Right lobe of liver (tissue), 6 donors: Measurements from ENCODE around the gene LRRC66. TPM values are rescaled to one million over a fixed set of nuclear protein-coding genes. Genes with fewer than 3 reads are reported as not detected.

Source experiments
- ATAC-seq, 4 donors: fragments of 200-7000 bp; cut with Tn5 transposase; one replicate each; pipeline ENCODE4 v1.9.1; 2020; ENCODE audit warnings: mild to moderate bottlenecking in 4 of 4, moderate library complexity in 4 of 4
- DNase-seq, 3 donors: peaks; one replicate each; pipeline ENCODE4 v3.0.0-alpha.2; 2020
- H3K27ac ChIP-seq, 3 donors: fragments of 200-600 bp; one replicate each; pipeline ENCODE4 v1.8.0; 2022
- H3K27me3 ChIP-seq, 2 donors: fragments of 200-600 bp; one replicate each; pipeline ENCODE4 v1.8.0; 2022
- H3K36me3 ChIP-seq, 4 donors: fragments of 200-600 bp; sonication (generic) in 1 of 4; one replicate each; pipeline versions ENCODE4 v1.5.1 to v1.8.0; 2017 to 2022; ENCODE audit warnings: control low read depth in 1 of 4
- H3K4me1 ChIP-seq, 4 donors: fragments of 200-600 bp; sonication (generic) in 1 of 4; one replicate each; pipeline versions ENCODE4 v1.5.1 to v1.8.0; 2017 to 2022; ENCODE audit warnings: control low read depth in 1 of 4
- H3K4me3 ChIP-seq, 3 donors: fragments of 200-600 bp; one replicate each; pipeline ENCODE4 v1.8.0; 2022
- H3K9me3 ChIP-seq, 4 donors: fragments of 200-600 bp; sonication (generic) in 1 of 4; one replicate each; pipeline versions ENCODE4 v1.5.1 to v1.8.0; 2017 to 2022; ENCODE audit warnings: control low read depth in 1 of 4
- CTCF ChIP-seq, 4 donors: fragments of 200-600 bp in 3 of 4; fragments of 450-650 bp in 1 of 4; IDR thresholded peaks; one replicate each; pipeline versions ENCODE4 v1.5.1 to v1.8.0; 2016 to 2022; ENCODE audit warnings: antibody characterized with exemption in 4 of 4, mild to moderate bottlenecking in 2 of 4
- POLR2A ChIP-seq: fragments of 450-650 bp; IDR thresholded peaks from one replicate; pipeline ENCODE4 v1.6.1; 2017; ENCODE audit warnings: antibody characterized with exemption, mild to moderate bottlenecking
- WGBS: methylation state at CpG from one replicate; pipeline ENCODE4 v1.1.6; 2018; ENCODE audit warnings: low coverage, low lambda C conversion rate; ENCODE audit not compliant: insufficient coverage; ENCODE audit errors: missing lambda C conversion rate; 5-methylcytosine and 5-hydroxymethylcytosine counted together
- intact Hi-C, 2 donors: fragments of 100-400 bp; cut with DNase I; formaldehyde crosslinking; loops; one replicate each; pipeline versions ENCODE4 v1.11.2 to v1.14.1; 2022
- total RNA-seq, 6 experiments: library from RNA; depleted of rRNA in 2 of 6; stranded (reverse); fragments of >200 nt in 2 of 6; fragmentation: NEBNext Ultra II Directional in 3 of 6; extraction: Animal tissue kit (Norgen Biotek cat#: 25700) in 3 of 6; gene quantifications; one replicate each; pipeline versions ENCODE4 v1.1.0 to v1.2.4, GENCODE V29; 2016 to 2023
- donor health status: DM: no; HTN: yes; CAD: no.
- donor health status: DM: no; HTN: no; CAD: no.
- donor health status: DM: no; HTN: no; CAD: no.
- donor health status: DM: no; HTN: yes; CAD: no.
- donor health status: DM: no; HTN: yes; CAD: no.

LRRC66 gene
- total RNA-seq, 6 experiments from 2014 or later, result 0.05 to 0.35 (median 0.09) TPM

- H3K27ac ChIP-seq, result peak within 1 kb of the TSS; percentile 47 to 54 (median 49)
- no peak for TF ChIP-seq POLR2A
- 7% methylated on average over 3 of the region's 44 CpGs for WGBS
- no peaks in the 10 kb centered on the region for H3K36me3 ChIP-seq
- intact Hi-C loops, result no loop called here
- peaks cover 0 to 4% (median 0%) of the 10 kb centered on the region in 4 donors for H3K4me1 ChIP-seq
- peak within 1 kb of the TSS; percentile 45 to 65 (median 59) for H3K4me3 ChIP-seq
- peak; percentile 48 to 53 (median 50) for DNase-seq
- ATAC-seq, result peak; percentile 65 to 81 (median 76)
- no peaks in the 10 kb centered on the region for H3K9me3 ChIP-seq
- no peaks in the 10 kb centered on the region for H3K27me3 ChIP-seq
Measured at GRCh38 chr4:52051213-52051614, 31.1 kb upstream of the LRRC66 start, which contains the start of gene SPATA18. TSS of gene SPATA18 (plus strand) at chr4:52051304. CDS start at chr4:52051705, 401 bp downstream.

GRCh38 chr4:52049266-52049665 is 29.1 kb upstream of the LRRC66 start:
- H3K27ac ChIP-seq, result no peak overlapping the region
- no peak for DNase-seq
- H3K27me3 ChIP-seq, result no peaks in the 10 kb centered on the region
- H3K9me3 ChIP-seq, result no peaks in the 10 kb centered on the region
- H3K4me1 ChIP-seq, result peaks cover 0 to 11% (median 3%) of the 10 kb centered on the region in 4 donors
- ATAC-seq, result no peak
- intact Hi-C loops, result no loop called here
- TF ChIP-seq POLR2A (no peak), CTCF (IDR thresholded peaks at IDR 0.05) (no peak)
- 62% methylated on average over 4 of the region's 5 CpGs for WGBS
- no peaks in the 10 kb centered on the region for H3K36me3 ChIP-seq
- no peak overlapping the region for H3K4me3 ChIP-seq

GRCh38 chr4:52045028-52045427 is 24.9 kb upstream of the LRRC66 start:
- WGBS, result 38% methylated on average over 1 of the region's 1 CpG
- no peaks in the 10 kb centered on the region for H3K36me3 ChIP-seq
- H3K4me1 ChIP-seq, result peaks cover 0 to 7% (median 3%) of the 10 kb centered on the region in 4 donors
- no peak overlapping the region for H3K4me3 ChIP-seq
- H3K27ac ChIP-seq, result no peak overlapping the region
- no peaks in the 10 kb centered on the region for H3K9me3 ChIP-seq
- H3K27me3 ChIP-seq, result no peaks in the 10 kb centered on the region
- TF ChIP-seq POLR2A, result no peak
- no peak for TF ChIP-seq CTCF (IDR thresholded peaks at IDR 0.05)
- DNase-seq, result no peak
- intact Hi-C loops, result no loop called here
- peak; percentile 53 to 60 (median 58) for ATAC-seq

GRCh38 chr4:52038103-52038912 is 18.1 kb upstream of the LRRC66 start, which contains the start of gene SGCB:
TSS of gene SGCB (minus strand) at chr4:52038299. CDS start at chr4:52038259, 40 bp downstream.
- Histone ChIP-seq H3K9me3 (no peaks in the 10 kb centered on the region), H3K27ac (peak within 1 kb of the TSS in 1 of 3 donors; percentile 35), H3K27me3 (no peaks in the 10 kb centered on the region), H3K4me3 (peak within 1 kb of the TSS; percentile 50 to 67 (median 60)), H3K4me1 (peaks cover 0 to 8% (median 3%) of the 10 kb centered on the region in 4 donors), H3K36me3 (no peaks in the 10 kb centered on the region)
- DNase-seq (peak; percentile 66 to 75 (median 68)), ATAC-seq (peak; percentile 89 to 93 (median 92))
- intact Hi-C loops, result no loop called here
- no peak for TF ChIP-seq POLR2A
- no peak for TF ChIP-seq CTCF (IDR thresholded peaks at IDR 0.05)
- 22% methylated on average over 7 of the region's 70 CpGs for WGBS

- WGBS, result 2% methylated on average over 10 of the region's 25 CpGs
- peak overlapping the region in 1 of 3 donors; percentile 35 for H3K27ac ChIP-seq
- DNase-seq, result peak in 1 of 3 donors; percentile 46
Measured at GRCh38 chr4:52037689-52038102, 17.5 kb upstream of the LRRC66 start.

More at GRCh38 chr4:52037689-52038102, 17.5 kb upstream of the LRRC66 start:
- Histone ChIP-seq H3K9me3 (no peaks in the 10 kb centered on the region), H3K4me1 (peaks cover 0 to 8% (median 3%) of the 10 kb centered on the region in 4 donors), H3K36me3 (no peaks in the 10 kb centered on the region), H3K27me3 (no peaks in the 10 kb centered on the region), H3K4me3 (peak overlapping the region; percentile 50 to 67 (median 60))
- peak; percentile 53 to 73 (median 64) for ATAC-seq
- TF ChIP-seq POLR2A (no peak), CTCF (IDR thresholded peaks at IDR 0.05) (no peak)
- intact Hi-C loops, result no loop called here
